ENCODE measurements around the gene STK25.
"Not testable (repeated sequence)": the region's sequence is repeated elsewhere in the genome, so short reads cannot be mapped to it uniquely, and the experiment has no call there.

The STK25 gene

GRCh38 chr2:241506317-241506716, 2.1 kb downstream of the STK25 start:
- not testable (repeated sequence) for ATAC-seq

GRCh38 chr2:241505781-241506201, 2.6 kb downstream of the STK25 start:
- no peak for ATAC-seq
- no peak for TF ChIP-seq SNAI2 (CRISPR knock-in tag; IDR thresholded peaks at IDR 0.05)
- TF ChIP-seq CSDC2 (CRISPR knock-in tag; IDR thresholded peaks at IDR 0.05): no peak
- no peak for TF ChIP-seq RARB (CRISPR knock-in tag; IDR thresholded peaks at IDR 0.05)
- no peak for TF ChIP-seq OSR1 (CRISPR knock-in tag; IDR thresholded peaks at IDR 0.05)
- no peak for TF ChIP-seq ZNF565 (CRISPR knock-in tag; conservative IDR thresholded peaks at IDR 0.05; ENCODE audit: low read depth)
- TF ChIP-seq ESRRG (CRISPR knock-in tag; IDR thresholded peaks at IDR 0.05): no peak
- no peak for TF ChIP-seq TCF4 (CRISPR knock-in tag; IDR thresholded peaks at IDR 0.05; ENCODE audit: borderline replicate concordance)
- TF ChIP-seq ZNF70 (CRISPR knock-in tag; IDR thresholded peaks at IDR 0.05): no peak
- no peak for TF ChIP-seq CSRNP3 (CRISPR knock-in tag; IDR thresholded peaks at IDR 0.05)
- TF ChIP-seq ARNTL (CRISPR knock-in tag; IDR thresholded peaks at IDR 0.05; ENCODE audit: borderline replicate concordance, low read depth): no peak
- no peak for TF ChIP-seq PPARA (CRISPR knock-in tag; IDR thresholded peaks at IDR 0.05; ENCODE audit: borderline replicate concordance)
- no peak for TF ChIP-seq GLIS3 (CRISPR knock-in tag; IDR thresholded peaks at IDR 0.05)
- TF ChIP-seq TOX (CRISPR knock-in tag; IDR thresholded peaks at IDR 0.05; ENCODE audit: borderline replicate concordance): no peak
- TF ChIP-seq ZFP30 (CRISPR knock-in tag; IDR thresholded peaks at IDR 0.05): no peak
- TF ChIP-seq ISL1 (CRISPR knock-in tag; IDR thresholded peaks at IDR 0.05): no peak

GRCh38 chr2:241505086-241505780, 3.2 kb downstream of the STK25 start:
- TF ChIP-seq TOX (CRISPR knock-in tag; IDR thresholded peaks at IDR 0.05; ENCODE audit: borderline replicate concordance) (no peak), OSR1 (CRISPR knock-in tag; IDR thresholded peaks at IDR 0.05) (no peak), ZC3H10 (CRISPR knock-in tag; IDR thresholded peaks at IDR 0.05) (no peak), ZNF8 (CRISPR knock-in tag; IDR thresholded peaks at IDR 0.05) (no peak), TCF4 (CRISPR knock-in tag; IDR thresholded peaks at IDR 0.05; ENCODE audit: borderline replicate concordance) (no peak), ISL1 (CRISPR knock-in tag; IDR thresholded peaks at IDR 0.05) (no peak), CSDC2 (CRISPR knock-in tag; IDR thresholded peaks at IDR 0.05) (no peak), GLIS3 (CRISPR knock-in tag; IDR thresholded peaks at IDR 0.05) (no peak), ZNF565 (CRISPR knock-in tag; conservative IDR thresholded peaks at IDR 0.05; ENCODE audit: low read depth) (no peak), ESRRG (CRISPR knock-in tag; IDR thresholded peaks at IDR 0.05) (no peak), CSRNP3 (CRISPR knock-in tag; IDR thresholded peaks at IDR 0.05) (no peak), SNAI2 (CRISPR knock-in tag; IDR thresholded peaks at IDR 0.05) (no peak), ARNTL (CRISPR knock-in tag; IDR thresholded peaks at IDR 0.05; ENCODE audit: borderline replicate concordance, low read depth) (no peak), POU6F1 (CRISPR knock-in tag; IDR thresholded peaks at IDR 0.05; ENCODE audit: borderline replicate concordance, low read depth) (no peak), ZFP30 (CRISPR knock-in tag; IDR thresholded peaks at IDR 0.05) (no peak)

GRCh38 chr2:241503776-241504392, 4.5 kb downstream of the STK25 start:
- no peak for ATAC-seq
- TF ChIP-seq ZC3H10 (CRISPR knock-in tag; IDR thresholded peaks at IDR 0.05): no peak
- no peak for TF ChIP-seq ZFP3 (CRISPR knock-in tag; IDR thresholded peaks at IDR 0.05)
- no peak for TF ChIP-seq TCF4 (CRISPR knock-in tag; IDR thresholded peaks at IDR 0.05; ENCODE audit: borderline replicate concordance)
- TF ChIP-seq CREB5 (CRISPR knock-in tag; IDR thresholded peaks at IDR 0.05; ENCODE audit: low read depth): no peak

More at GRCh38 chr2:241505086-241505780, 3.2 kb downstream of the STK25 start:
- ATAC-seq: no peak
